Left lung (tissue), 10 donors: ENCODE results near the gene EFCAB13. TPM values are rescaled to one million over a fixed set of nuclear protein-coding genes. Genes with fewer than 3 reads are reported as not detected.

Source experiments
- ATAC-seq: fragments of 200-7000 bp; cut with Tn5 transposase; one replicate; pipeline ENCODE4 v1.9.1; 2020; ENCODE audit warnings: moderate library complexity
- DNase-seq, 4 donors: peaks; one replicate each; pipeline ENCODE4 v3.0.0-alpha.2; 2013 to 2020
- H3K27ac ChIP-seq, 2 donors: fragments of 200-600 bp; sonication (generic) in 1 of 2; one replicate each; pipeline versions ENCODE4 v1.5.0 to v1.8.0; 2020 to 2021
- H3K27me3 ChIP-seq, 2 donors: fragments of 200-600 bp; sonication (generic) in 1 of 2; one replicate each; pipeline versions ENCODE4 v1.5.0 to v1.8.0; 2020 to 2021
- H3K36me3 ChIP-seq, 2 donors: fragments of 200-600 bp; sonication (generic) in 1 of 2; one replicate each; pipeline versions ENCODE4 v1.5.0 to v1.8.0; 2020 to 2021
- H3K4me1 ChIP-seq, 2 donors: fragments of 200-600 bp; one replicate each; pipeline ENCODE4 v1.8.0; 2021
- H3K4me3 ChIP-seq, 2 donors: fragments of 200-600 bp; sonication (generic) in 1 of 2; one replicate each; pipeline versions ENCODE4 v1.5.0 to v1.8.0; 2020 to 2021; ENCODE audit warnings: mild to moderate bottlenecking in 1 of 2
- H3K9me3 ChIP-seq, 2 donors: fragments of 200-600 bp; sonication (generic) in 1 of 2; one replicate each; pipeline versions ENCODE4 v1.5.0 to v1.8.0; 2020 to 2021
- intact Hi-C, 2 donors: fragments of 100-400 bp; cut with DNase I; formaldehyde crosslinking; loops; one replicate each; pipeline versions ENCODE4 v1.11.2 to v1.14.2; 2022
- polyA plus RNA-seq, 6 donors: library from polyadenylated mRNA; unstranded; fragments of 120-200 nt; gene quantifications; one replicate each; pipeline ENCODE4 v1.2.1, GENCODE V29; 2013; ENCODE audit not compliant: insufficient read length in 6 of 6
- total RNA-seq, 2 donors: library from RNA; stranded (reverse); fragmentation: NEBNext Ultra II Directional; extraction: Animal tissue kit (Norgen Biotek cat#: 25700); gene quantifications; one replicate each; pipeline ENCODE4 v1.2.1, GENCODE V29; 2021
- TF ChIP-seq, protein P1 (sequence below), 2 donors: fragments of 200-600 bp; sonication (generic) in 1 of 2; IDR thresholded peaks; one replicate each; pipeline versions ENCODE4 v1.5.0 to v1.8.0; 2021; ENCODE audit warnings: antibody characterized with exemption in 2 of 2
- donor health status: DM: no; HTN: yes; CAD: no.
- donor health status: DM: no; HTN: no; CAD: no.

Gene EFCAB13
- total and polyA plus RNA-seq, 8 donors, result 7.4 to 13.0 (median 10.0) TPM

DNA sequence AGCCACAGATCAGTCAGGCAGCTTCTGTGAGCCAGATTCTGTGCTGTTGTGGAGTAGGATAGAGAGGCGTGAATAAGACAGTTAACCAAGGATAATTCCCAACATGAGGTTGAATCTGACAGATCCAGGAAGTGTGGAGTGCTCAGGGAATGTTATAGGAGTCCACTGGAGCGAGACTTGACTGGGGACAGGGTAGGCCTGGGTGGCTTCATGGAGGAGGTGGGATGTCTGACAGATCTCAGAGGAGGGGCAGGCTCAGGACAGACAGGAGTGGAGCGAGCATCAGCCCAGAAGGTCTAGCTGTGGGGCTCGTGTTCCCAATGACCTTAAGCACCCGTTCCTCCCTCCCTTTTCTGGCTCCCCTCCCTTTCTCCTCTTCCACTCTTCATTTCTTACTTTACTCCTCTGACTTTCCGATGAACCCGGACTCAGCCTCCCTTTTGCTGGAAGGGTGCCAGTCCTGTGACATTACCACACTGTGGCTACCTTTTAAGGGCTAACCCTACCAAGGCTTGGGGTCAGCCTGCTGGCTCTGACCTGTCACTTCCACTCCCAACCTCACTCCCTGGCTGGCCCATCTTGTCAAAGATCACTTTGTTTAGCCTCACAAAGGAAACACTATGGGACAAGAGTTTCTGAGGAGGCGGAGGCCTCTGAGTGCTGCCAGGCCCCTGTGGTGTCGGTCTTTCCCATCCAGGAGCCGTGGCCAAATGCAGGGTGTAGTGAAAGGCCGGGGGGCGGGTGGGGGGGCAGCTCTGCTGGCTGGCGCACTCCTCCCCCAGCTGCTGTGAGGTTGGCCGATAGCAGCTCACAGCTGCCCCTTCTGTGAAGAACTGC, 28.5 kb upstream of the EFCAB13 start:
- Histone ChIP-seq H3K27ac (no peak overlapping the region), H3K27me3 (no peaks in the 10 kb centered on the region), H3K9me3 (no peaks in the 10 kb centered on the region), H3K4me3 (no peak overlapping the region), H3K4me1 (no peaks in the 10 kb centered on the region), H3K36me3 (peaks cover 0 to 4% of the 10 kb centered on the region in 2 donors)
- intact Hi-C loops, result no loop called here
- ATAC-seq (no peak), DNase-seq (no peak)
- TF ChIP-seq, protein P1, sequence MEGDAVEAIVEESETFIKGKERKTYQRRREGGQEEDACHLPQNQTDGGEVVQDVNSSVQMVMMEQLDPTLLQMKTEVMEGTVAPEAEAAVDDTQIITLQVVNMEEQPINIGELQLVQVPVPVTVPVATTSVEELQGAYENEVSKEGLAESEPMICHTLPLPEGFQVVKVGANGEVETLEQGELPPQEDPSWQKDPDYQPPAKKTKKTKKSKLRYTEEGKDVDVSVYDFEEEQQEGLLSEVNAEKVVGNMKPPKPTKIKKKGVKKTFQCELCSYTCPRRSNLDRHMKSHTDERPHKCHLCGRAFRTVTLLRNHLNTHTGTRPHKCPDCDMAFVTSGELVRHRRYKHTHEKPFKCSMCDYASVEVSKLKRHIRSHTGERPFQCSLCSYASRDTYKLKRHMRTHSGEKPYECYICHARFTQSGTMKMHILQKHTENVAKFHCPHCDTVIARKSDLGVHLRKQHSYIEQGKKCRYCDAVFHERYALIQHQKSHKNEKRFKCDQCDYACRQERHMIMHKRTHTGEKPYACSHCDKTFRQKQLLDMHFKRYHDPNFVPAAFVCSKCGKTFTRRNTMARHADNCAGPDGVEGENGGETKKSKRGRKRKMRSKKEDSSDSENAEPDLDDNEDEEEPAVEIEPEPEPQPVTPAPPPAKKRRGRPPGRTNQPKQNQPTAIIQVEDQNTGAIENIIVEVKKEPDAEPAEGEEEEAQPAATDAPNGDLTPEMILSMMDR (IDR thresholded peaks at IDR 0.05), result no peak

DNA sequence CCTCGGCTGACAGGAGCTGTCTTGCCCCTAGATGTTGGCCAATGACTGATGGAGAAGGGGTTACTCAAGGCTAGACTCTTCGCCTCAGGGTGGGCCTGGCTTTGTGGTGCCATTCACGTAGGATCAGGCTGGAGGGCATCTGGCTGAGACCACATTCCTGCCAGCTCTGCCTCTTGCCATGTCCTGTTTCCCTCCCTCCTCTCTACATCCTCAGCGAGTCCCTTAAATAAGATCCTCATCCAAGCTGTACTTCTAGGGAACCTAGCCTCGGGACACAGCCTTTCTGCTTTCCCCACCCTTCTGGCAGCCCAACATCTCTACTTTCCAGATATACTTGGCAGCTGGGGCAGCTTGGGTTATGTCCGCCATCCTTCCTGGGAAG, 27.9 kb upstream of the EFCAB13 start:
- H3K36me3 ChIP-seq, result peaks cover 0 to 9% of the 10 kb centered on the region in 2 donors
- no peaks in the 10 kb centered on the region for H3K4me1 ChIP-seq
- no peak overlapping the region for H3K4me3 ChIP-seq
- ATAC-seq (no peak), DNase-seq (no peak)
- TF ChIP-seq, protein P1 (IDR thresholded peaks at IDR 0.05), result no peak
- no peaks in the 10 kb centered on the region for H3K27me3 ChIP-seq
- no peaks in the 10 kb centered on the region for H3K9me3 ChIP-seq
- intact Hi-C loops, result no loop called here
- H3K27ac ChIP-seq, result no peak overlapping the region

DNA sequence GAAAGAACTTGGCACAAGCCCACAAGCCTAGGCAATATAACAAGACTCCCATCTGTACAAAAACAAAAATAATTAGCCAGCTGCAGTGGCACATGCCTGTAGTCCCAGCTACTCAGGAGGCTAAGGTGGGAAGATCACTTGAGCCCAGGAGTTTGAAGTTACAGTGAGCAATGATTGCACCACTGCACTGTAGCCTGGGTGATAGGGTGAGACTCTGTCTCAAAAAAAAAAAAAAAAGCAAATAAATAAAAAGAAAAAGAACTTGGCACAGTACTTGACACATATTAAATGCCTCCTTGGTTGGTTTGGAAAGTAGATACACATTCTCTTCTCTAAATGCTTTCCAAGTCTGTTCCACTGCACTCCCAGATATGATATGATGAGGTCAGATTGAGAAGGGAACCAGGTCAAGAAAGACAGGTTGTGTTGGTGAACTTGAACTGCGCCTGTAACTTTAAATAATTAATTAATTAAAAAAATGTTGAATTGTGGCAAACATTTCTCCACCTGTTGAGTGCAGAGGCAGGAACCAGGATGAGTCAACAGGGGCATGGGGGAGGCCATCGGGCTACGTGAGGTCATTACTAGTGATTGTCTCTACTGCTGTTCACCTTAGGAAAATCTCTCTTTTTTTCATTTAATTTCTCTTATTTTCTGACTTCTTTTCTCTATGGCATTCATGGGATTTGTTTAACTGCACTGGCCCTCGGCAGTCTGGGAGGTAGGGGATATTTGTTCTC, 25.9 kb upstream of the EFCAB13 start:
- H3K9me3 ChIP-seq, result peaks cover 0 to 3% of the 10 kb centered on the region in 2 donors
- intact Hi-C loops, result no loop called here
- TF ChIP-seq, protein P1 (IDR thresholded peaks at IDR 0.05), result no peak
- H3K36me3 ChIP-seq, result peaks cover 0 to 10% of the 10 kb centered on the region in 2 donors
- DNase-seq (no peak), ATAC-seq (peak; percentile 34)
- no peak overlapping the region for H3K4me3 ChIP-seq
- no peaks in the 10 kb centered on the region for H3K27me3 ChIP-seq
- H3K4me1 ChIP-seq, result no peaks in the 10 kb centered on the region
- H3K27ac ChIP-seq, result no peak overlapping the region

DNA sequence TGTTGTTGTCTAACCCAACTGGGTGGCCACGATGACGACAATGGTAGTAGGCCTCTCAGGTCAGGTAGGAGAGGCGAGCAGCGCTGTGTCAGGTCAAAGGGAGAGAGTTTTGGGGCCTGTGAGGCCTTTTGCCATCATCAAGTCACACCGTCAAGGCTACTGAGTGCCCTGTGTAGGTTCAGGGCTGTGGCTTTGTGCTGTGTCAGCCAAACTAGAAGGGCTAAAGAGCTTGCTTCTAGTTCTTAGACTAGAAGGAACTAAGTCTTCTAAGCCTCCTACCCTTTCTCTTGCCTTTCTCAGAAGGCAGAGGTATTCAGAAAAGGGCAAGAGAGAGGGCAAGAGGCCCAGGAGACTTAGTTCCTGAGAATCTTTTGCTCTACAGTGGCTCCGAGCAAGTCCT, 25.0 kb upstream of the EFCAB13 start:
- Histone ChIP-seq H3K9me3 (peaks cover 0 to 3% of the 10 kb centered on the region in 2 donors), H3K4me1 (no peaks in the 10 kb centered on the region), H3K27me3 (no peaks in the 10 kb centered on the region), H3K36me3 (peaks cover 0 to 10% of the 10 kb centered on the region in 2 donors), H3K4me3 (no peak overlapping the region), H3K27ac (no peak overlapping the region)
- TF ChIP-seq, protein P1 (IDR thresholded peaks at IDR 0.05), result no peak
- ATAC-seq (no peak), DNase-seq (no peak)
- intact Hi-C loops, result no loop called here

DNA sequence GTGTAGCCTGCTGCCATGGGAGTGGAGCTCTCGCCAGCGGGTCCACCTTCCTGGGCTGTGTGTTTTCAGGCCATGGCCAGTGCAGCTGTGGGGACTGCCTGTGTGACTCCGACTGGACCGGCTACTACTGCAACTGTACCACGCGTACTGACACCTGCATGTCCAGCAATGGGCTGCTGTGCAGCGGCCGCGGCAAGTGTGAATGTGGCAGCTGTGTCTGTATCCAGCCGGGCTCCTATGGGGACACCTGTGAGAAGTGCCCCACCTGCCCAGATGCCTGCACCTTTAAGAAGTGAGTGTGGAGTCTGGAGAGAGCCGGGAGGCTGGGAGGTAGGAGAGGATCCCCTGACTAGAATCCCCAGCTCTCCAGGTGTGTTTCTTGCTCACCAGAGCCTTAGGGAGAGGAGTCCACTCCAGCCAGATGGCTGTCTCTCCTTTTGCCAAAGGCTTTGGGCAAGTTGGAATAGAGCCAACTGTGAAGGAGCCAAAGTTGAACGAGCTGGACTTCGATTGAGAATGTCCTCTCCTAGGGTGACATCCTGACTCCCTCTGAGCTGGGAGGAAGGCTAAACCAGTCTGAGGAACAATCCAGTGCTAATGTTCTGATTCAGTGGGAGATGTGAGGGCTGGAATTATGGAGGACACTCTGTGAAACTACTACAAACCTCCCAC, 24.4 kb upstream of the EFCAB13 start:
- peaks cover 0 to 3% of the 10 kb centered on the region in 2 donors for H3K9me3 ChIP-seq
- ATAC-seq, result no peak
- H3K36me3 ChIP-seq, result peaks cover 0 to 10% of the 10 kb centered on the region in 2 donors

More for the DNA sequence above, 24.4 kb upstream of the EFCAB13 start:
- Histone ChIP-seq H3K27ac (no peak overlapping the region), H3K4me3 (no peak overlapping the region), H3K27me3 (no peaks in the 10 kb centered on the region), H3K4me1 (no peaks in the 10 kb centered on the region)
- no peak for DNase-seq
- TF ChIP-seq, protein P1 (IDR thresholded peaks at IDR 0.05), result no peak
- intact Hi-C loops, result no loop called here
